Skeletal muscle cell (primary cell): ENCODE data around the gene FRRS1L.
"Not testable (repeated sequence)": the region's sequence is repeated elsewhere in the genome, so short reads cannot be mapped to it uniquely, and the experiment has no call there.

Experiments
- DNase-seq: peaks from one replicate; pipeline ENCODE4 v3.0.0-alpha.2; 2010; ENCODE audit warnings: low read depth
- H3K4me3 ChIP-seq: 2 replicates; pipeline ENCODE4 v1.5.1; 2011; ENCODE audit warnings: low read depth, mild to moderate bottlenecking, control low read depth, low read length, moderate library complexity

The FRRS1L gene

DNA sequence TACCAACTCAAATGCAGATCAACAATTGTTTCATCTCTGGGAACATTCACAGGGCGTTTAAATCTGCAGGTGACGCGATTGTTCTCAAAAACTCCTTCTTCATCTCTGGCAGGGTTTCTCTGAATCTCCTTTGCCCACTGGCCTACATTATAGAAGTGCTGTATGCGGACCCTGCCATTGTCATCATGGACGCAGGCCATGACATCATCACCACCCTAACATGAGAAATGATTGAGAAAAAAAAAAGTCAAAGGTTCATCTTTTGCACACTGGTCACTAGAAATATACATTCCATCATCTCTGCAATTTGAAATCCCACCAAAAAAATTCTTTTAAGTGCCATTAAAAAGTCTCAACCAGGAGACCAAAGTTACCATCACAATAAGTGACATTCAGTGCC lies 25.7 kb downstream of the FRRS1L start:
- no peak for DNase-seq
- H3K4me3 ChIP-seq: no peak overlapping the region

DNA sequence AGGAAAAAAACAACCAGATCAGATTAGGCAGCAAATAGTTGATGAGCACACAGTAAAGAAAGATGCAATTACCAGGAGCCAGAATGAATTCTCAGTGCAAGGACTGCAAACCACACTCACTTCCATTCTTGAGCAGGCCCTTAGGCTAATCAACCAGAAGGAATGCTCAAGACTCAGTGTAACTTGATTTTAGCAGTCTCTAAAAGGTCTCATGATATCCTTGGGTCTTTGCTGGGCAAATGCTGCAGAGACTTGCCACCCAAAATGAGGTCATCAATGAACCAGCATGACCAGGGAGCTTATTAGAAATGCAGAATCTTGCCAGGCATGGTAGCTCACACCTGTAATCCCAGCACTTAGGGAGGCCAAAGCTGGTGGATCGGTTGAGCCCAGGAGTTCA lies 27.2 kb downstream of the FRRS1L start:
- no peak overlapping the region for H3K4me3 ChIP-seq
- DNase-seq: no peak

DNA sequence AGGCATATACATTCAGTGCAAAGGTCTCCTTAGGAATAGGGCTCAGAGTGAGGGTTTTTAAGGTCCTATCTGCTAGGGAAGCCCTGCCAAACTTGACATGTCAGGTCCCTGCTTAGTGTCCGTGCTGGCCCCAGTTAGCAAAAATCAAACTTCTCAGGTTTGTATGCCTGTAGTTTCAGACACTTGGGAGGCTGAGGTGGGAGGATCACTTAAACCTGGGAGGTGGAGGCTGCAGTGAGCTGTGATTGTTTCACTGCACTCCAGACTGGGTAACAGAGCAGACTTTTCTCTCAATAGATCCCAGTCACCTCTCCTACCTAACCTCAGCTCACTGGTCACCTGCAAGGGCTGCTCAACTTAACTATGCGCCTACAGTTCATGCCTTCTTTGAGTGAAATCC lies 28.6 kb downstream of the FRRS1L start:
- DNase-seq: no peak
- no peak overlapping the region for H3K4me3 ChIP-seq

DNA sequence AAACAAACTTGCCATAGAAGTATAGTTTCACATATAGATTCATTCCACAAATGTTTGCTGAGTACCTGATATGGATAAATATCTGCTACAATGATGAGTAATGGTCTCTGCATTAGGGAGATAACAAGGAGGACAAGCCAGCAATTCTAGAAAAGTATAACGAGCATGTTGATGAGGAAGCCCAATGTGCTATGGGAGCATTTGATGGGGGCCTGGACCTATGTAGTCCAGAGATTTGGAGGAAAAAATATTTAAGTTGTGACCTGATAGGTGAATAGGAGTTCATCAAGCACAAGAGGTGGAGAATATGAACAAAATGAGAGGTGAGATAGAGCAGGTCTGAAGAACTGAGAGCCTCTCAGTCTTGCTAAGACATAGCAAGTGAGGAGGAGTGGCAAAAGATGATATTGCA lies 32.9 kb downstream of the FRRS1L start:
- no peak for DNase-seq

DNA sequence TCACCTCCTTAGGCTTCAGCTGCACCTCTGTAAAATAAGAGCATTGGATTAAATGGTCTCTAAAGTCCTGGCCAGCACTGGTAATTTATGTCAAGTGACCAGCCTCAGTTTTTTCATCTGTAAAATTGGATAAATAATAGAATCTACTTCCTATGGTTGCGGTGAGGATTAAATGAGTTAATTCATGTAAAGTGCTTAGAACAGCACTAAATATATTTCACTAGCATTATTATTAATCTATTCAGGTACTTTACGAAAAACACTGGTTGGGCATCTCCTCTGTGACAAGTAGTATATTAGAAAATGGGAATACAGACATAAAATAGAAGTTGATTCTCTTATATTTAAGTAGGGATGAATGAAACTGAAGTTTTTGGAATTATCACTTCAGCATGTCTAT lies 33.5 kb downstream of the FRRS1L start:
- no peak overlapping the region for H3K4me3 ChIP-seq
- DNase-seq: no peak

More for the DNA sequence above, 32.9 kb downstream of the FRRS1L start:
- no peak overlapping the region for H3K4me3 ChIP-seq

DNA sequence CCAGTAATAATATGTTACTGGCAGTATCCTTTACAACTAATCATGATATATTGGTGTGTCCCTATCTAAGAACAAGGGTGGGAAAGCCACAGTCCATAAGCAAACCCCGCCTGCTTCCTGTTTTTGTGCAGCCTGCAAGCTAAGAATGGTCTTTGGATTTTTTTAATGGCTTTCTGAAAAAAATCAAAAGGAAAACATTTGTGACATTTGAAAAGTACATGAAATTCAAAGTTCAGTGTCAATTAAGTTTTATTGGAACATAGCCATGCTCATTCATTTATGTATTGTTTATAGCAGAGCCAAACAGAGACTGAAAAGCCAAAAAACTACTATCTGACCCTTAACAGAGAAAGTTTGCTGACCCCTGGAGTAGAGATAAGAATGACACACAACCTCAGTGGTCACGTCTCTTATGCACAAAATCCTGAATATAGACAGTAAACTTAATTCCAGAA lies 34.5 kb downstream of the FRRS1L start:
- no peak overlapping the region for H3K4me3 ChIP-seq
- DNase-seq: no peak

DNA sequence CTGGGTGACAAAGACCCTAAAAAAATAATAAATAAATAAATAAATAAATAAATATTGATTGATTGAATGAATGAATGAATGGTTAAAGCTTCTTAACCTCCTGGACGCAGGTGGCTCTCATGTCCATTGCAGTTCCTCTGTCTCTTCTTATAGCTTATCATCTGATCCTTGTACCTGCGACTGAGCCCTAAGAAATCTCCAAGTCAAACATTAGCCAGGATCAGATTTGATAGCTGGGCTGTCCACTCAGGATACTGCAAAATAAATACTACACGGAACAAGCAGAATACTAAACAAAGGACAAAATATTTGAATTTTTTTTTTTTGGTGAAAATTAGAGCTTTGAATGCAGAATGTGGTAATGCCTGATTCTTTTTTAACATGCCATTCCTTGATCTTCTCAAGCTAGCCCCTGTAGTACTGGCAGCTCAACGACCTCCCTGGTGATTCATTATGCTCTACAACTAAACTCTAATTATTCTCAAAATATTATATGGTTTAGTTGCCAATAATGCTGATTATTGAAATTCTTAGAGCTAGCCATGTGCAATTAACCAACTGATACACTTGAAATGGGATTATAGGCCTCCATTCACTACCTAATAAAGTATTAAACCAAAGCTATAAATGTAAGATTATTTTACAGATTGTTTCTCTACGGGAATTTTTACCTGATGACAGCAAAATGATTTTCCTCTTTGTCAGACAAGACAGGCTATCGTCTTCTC lies 37.4 kb downstream of the FRRS1L start:
- H3K4me3 ChIP-seq: no peak overlapping the region
- no peak for DNase-seq

DNA sequence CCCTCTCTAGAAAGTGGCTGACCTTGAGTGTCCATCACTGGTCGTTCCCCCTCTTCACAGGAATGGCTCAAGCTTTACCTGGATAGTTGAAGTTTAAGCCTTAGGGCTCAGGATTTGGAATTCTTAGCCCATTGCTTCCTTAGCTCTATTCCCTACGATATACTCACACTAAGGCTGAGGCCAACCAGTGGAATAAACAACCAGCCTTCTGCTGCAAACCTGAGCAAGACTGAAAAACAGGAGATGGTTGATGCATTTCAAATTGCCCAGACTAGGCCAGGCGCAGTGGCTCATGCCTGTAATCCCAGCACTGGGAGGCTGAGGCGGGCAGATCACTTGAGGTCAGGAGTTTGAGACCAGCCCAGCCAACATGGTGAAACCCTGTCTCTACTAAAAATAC lies 40.4 kb downstream of the FRRS1L start:
- H3K4me3 ChIP-seq, DNase-seq: not testable (repeated sequence)

DNA sequence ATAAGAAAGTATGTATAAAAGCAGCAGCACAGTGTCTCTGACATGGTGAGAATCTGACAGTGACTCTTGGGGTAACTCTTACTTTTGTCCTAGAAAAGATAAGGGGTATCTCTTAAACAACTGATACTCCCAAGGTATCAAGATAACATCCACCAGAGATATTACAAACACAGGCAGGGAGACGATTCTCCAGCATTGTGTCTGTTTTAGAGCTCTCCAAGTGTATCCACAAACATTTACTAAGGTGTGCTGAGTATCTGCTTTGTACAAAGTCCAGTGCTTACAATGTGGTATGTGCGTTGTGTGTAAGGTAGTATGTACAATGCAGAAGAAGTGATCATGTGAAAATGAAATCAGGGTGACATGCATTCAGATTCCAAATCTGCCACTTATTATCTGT lies 42.9 kb downstream of the FRRS1L start:
- no peak for DNase-seq
- no peak overlapping the region for H3K4me3 ChIP-seq

DNA sequence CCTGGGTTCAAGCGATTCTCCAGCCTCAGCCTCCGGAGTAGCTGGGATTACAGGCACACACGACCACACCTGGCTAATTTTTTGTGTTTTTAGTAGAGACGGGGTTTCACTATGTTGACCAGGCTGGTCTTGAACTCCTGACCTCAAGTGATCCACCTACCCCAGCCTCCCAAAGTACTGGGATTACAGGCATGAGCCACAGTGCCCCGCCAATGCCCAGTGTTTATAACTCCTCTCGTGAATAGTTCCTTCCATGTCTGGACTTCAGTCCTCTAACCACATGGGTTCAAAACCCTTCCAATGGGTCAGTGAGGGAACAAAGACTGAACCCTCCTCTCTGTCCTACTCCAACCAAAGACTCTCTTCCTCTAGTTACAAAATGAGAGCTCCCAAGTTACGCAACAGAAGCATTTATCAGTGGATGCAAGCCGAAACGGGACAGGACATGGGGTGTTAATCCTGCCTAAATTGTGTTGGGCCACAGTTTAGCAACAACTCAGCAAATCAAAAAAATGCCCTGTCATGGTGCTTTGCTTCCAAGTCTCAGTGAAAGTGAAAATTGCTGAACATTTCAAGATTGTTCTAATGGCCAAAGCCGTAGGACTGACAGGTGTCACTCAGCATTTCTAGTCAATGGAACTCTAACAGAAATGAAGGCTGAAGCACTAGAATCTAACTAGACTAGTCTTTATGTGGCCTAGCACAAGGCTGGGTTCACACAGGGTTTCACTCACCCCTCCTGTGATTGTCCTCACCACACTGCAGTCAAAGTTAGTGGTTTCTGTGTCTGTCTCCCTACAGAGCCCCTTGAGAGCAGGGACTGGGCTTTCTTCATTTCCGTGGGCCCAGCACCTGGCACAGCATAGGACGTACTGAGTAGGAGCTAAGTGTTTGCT lies 44.1 kb downstream of the FRRS1L start:
- no peak for DNase-seq
- no peak overlapping the region for H3K4me3 ChIP-seq

DNA sequence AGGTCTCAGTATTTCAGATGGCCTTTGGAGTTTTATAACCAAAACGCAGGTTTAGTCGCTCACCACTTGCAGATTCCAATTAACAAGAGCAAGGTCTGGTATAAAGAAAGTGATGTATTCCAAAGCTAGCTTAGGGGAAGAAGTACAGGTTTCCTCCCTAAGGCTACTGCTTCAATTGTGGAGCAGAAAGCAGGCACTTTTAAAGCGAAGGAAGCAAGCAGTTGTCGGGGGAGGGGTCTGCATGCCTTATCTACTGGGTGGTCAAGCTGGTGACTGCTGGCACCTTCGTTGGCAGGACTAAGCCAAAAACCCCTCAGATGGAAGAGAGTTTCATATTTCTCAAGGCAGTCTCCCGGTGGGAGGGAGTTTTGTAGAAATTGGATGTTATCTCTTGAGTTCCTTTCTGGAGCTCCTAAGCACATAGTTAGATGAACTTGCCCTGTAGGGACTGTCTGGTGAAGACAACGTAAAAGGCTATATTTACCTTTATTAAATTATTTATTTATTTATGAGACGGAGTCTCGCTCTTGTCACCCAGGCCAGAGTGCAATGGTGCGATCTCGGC lies 45.7 kb downstream of the FRRS1L start:
- H3K4me3 ChIP-seq: no peak overlapping the region
- DNase-seq: no peak

DNA sequence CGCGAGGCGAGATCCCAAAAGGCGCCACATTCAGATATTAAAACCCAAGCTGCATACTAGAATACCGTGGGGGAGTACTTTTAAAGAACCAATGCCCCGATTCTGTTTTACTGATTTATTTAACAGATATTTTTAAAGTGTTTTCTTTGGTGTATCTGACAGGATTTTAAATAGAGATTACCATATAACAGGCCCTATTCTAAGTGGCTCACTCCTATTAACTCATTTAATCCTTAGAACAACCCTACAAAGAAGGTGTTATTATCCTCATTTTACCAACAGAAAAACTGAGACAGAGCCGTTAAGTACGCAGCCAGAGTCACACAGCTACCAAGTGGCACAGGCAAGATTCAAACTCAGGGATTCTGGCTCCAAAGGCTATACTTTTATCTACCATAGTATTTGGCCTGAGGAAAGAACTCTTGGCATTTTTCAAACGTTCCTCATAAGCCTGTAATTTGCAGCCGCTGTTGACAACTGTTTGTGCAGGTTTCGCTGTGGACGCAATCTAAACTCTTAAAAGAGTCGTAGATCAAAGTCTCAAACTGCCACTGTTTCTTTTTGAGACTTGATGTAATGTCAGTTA lies 46.8 kb downstream of the FRRS1L start:
- no peak overlapping the region for H3K4me3 ChIP-seq
- no peak for DNase-seq

DNA sequence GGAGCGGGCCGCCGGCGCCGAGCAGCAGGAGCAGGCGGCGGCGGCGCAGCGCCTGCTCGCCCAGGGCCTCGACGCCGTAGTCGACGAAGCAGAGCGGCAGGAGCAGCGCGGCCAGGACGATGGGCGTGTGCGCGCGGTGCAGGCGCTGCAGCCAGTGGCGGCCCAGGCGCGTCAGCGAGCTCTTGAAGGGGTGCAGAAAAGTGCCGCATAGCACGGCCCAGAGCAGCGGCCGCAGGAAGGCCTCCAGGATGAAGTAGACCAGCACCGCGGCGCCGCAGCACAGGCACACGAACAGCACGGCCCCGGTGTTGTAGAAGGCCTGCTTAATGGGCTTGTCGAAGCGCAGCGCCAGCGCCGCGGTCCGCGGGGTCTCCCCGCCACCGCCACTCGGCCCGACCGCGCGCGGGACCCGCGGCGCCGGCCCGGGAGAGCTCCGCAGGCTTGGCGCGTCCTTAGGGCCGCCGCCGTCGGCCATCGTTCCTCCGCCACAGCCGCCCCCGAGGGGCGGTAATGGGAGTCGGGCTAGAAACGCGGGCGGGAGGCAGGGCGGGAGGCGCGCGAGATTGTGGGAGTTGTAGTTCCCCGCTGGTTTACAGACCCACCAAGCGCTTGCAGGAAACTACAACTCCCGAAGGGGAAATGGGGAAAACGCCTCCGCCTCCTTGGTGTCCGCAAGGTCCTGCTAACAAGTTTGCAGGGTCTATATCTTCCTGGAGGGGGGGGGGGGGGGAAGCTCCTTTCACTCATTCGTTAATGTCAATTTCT lies 47.4 kb downstream of the FRRS1L start, which contains the start of gene TMEM245:
TMEM245 (minus strand) TSS at position 509 of the 765 bp plus-strand sequence; CDS start at position 475, 34 bp downstream.
- DNase-seq: peak; percentile 99
- peak within 1 kb of the TSS; percentile 86 for H3K4me3 ChIP-seq

DNA sequence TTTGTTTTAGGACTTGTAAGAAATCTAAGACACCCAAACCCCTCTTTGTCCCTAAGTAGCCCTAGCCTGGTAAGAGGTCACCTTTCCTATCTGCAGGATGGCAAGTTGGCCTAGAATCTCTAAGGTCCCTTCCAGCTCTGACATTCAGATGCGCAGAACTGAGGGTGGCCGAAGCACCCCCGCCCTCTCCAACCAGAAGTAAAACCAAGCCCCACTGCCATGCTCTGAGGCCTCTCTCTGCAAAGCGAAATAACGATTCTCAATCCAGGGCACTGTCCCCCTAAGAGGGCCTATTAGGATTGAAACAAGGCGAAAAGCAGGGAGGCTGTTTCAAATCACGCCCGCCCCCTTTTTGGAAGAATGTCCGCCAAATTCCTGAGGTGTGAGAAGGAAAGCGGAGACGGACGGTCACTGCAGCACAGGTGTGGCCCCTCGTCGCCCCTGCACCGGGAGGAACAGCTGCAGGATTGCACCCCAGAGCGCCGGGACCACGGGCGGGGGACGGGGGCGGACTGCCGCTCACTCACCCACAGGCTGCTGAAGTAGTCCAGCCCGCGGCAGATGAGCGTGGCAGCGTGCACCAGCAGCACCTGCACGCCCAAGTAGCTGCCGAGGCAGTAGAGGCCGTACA lies 48.1 kb downstream of the FRRS1L start:
- DNase-seq: no peak
- peak overlapping the region; percentile 86 for H3K4me3 ChIP-seq

DNA sequence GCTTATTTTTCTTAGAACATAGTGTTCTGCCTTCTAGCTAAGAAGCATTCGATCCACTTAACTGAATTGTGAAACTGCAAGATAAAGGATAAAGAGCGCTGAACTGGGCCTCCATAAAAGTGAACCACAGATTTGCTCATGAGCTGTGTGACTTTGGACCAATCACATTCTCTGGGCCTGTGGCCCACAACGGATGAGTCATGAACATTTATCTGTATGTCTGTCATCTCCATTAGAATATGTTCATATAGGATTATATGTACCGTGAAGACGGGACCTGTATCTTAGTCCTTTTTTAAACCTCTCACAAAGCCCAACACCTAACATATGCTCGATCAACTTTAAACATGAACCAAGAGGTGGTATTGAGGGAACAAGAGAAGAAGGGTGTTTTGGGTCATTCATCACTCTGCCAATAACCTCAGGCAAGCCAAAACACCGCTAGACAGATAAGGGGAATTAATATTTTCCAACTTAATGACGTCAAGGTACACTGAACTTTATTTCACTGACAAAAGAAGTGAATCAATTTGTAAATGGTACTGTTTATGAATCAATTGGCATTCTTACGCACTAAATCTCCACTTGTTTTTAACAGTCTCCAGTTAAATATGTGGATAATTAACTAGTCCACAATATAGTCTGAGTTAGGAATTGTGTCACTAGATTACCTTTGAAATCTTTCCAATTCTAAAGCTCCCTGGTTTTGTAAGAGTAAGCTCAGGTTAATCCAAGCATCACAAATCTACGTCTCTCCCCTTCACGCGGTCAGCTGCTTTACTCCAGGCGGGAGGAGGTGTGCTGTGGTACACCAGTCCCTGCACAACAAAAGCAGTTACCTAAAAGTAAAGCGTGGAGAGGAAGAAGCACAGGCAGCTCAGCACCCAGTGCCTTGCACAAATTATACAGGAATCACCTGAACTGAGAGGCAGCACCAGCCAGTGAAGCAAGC lies 48.9 kb downstream of the FRRS1L start:
- H3K4me3 ChIP-seq: peak overlapping the region; percentile 86
- peak; percentile 92 for DNase-seq

DNA sequence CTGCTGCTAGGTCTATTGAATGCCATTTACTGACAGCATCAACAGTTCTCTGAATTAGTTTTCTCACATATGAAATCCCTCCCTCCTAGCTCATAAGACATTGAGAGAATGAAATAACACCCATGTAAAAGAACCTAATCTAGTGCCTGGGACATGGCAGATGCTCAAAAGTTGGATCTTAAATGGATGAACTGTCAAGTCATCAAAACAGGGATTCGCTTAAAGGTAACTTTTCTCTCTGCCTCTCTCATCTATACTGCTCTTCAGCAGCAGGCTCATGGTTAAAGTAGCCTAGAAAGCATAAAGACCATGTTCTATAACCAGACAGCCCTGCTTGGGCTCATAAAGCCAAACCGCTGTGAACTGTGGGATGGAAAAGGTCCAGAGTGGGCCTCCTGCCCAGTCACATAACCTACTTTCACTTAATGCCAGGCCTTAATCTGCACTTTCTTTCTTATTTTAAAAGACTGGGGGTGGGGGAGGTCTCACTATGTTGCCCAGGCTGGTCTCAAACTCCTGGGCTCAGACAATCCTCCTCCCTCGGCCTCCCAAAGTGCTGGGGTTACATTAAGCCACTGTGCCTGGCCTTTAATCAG lies 51.0 kb downstream of the FRRS1L start:
- no peak for DNase-seq

DNA sequence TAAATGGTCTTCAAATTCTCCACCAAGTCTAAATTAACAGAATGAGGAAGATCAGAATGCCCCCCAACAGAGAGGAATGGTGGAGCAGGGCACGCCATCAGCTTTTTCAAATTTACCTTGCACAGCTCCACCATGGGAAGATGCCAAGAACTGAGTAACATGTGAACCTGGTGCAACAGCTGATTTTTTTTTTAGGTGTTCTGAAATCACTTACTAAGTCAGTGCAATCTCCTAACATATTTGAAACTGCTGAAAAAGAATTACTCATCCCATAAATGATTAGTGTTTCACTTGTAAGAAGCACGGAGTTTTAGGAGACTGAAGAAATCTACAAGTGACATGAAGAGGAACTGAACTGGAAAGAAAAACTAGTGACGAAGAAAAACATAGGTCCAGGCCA lies 52.4 kb downstream of the FRRS1L start:
- DNase-seq: no peak
- no peak overlapping the region for H3K4me3 ChIP-seq

More for the DNA sequence above, 51.0 kb downstream of the FRRS1L start:
- H3K4me3 ChIP-seq: no peak overlapping the region
